ENCODE results near the gene USP53. TPM values are rescaled to one million over a fixed set of nuclear protein-coding genes. Genes with fewer than 3 reads are reported as not detected.
A peak's percentile ranks its signal among the peaks of the same experiment; 100 is the strongest.
"Not testable (repeated sequence)": the region's sequence is repeated elsewhere in the genome, so short reads cannot be mapped to it uniquely, and the experiment has no call there.

Gene USP53
- total RNA-seq, 1 donor from 2014 or later, result 26.6 TPM

- FAIRE-seq (no peak), DNase-seq (ENCODE audit: low read depth) (no peak)
- no peak for TF ChIP-seq CTCF (IDR thresholded peaks at IDR 0.05; ENCODE audit: insufficient read depth, low read length, severe bottlenecking)
- no peaks in the 10 kb centered on the region for H3K36me3 ChIP-seq (ENCODE audit: control insufficient read depth, insufficient read depth, low read length)
- no peaks in the 10 kb centered on the region for H3K27me3 ChIP-seq (ENCODE audit: control insufficient read depth, insufficient read depth, low read length)
- no peak overlapping the region for H3K4me3 ChIP-seq (ENCODE audit: low read depth, low read length)
These were observed 124.5 kb downstream of the USP53 start for GRCh38 chr4:119337010-119337409.

GRCh38 chr4:119339895-119340294 is 127.4 kb downstream of the USP53 start:
- not testable (repeated sequence) for H3K36me3 ChIP-seq (ENCODE audit: control insufficient read depth, insufficient read depth, low read length); H3K4me3 ChIP-seq (ENCODE audit: low read depth, low read length); H3K27me3 ChIP-seq (ENCODE audit: control insufficient read depth, insufficient read depth, low read length)
- DNase-seq (ENCODE audit: low read depth), result peak; percentile 39
- peak; percentile 47 for FAIRE-seq

GRCh38 chr4:119343293-119343692 is 130.8 kb downstream of the USP53 start:
- H3K4me3 ChIP-seq (ENCODE audit: low read depth, low read length); H3K27me3 ChIP-seq (ENCODE audit: control insufficient read depth, insufficient read depth, low read length); FAIRE-seq; DNase-seq (ENCODE audit: low read depth); H3K36me3 ChIP-seq (ENCODE audit: control insufficient read depth, insufficient read depth, low read length): not testable (repeated sequence)

Other genes with a start within 250 kb of the USP53 start
- gene MYOZ2, start 76.9 kb upstream of the USP53 start, total RNA-seq, result not detected in 2 replicates
- not detected in 2 replicates for gene FABP2, start 109.4 kb downstream of the USP53 start, total RNA-seq

Data from bronchial epithelial cell (primary cell).